CD4-positive, alpha-beta memory T cell (primary cell): ENCODE results near the gene CNOT11. TPM values are rescaled to one million over a fixed set of nuclear protein-coding genes. Genes with fewer than 3 reads are reported as not detected.

ENCODE experiments used
- CTCF ChIA-PET: fragments of 350-600 bp; sonication (Branson Sonifier 250); formaldehyde crosslinking; loops from one replicate; lab custom pipeline; 2021; ENCODE audit warnings: inconsistent platforms; ENCODE audit not compliant: partially characterized antibody; lab: Charles Lee
- POLR2A ChIA-PET: fragments of 350-600 bp; sonication (Branson Sonifier 250); formaldehyde crosslinking; loops from one replicate; lab custom pipeline; 2021; ENCODE audit not compliant: partially characterized antibody; lab: Charles Lee
- DNase-seq, 5 donors: peaks; one replicate each; pipeline versions ENCODE4 v3.0.0 to v3.0.0-alpha.2; 2020 to 2022; ENCODE audit warnings: mixed read lengths in 1 of 5
- H3K27ac ChIP-seq: one replicate; pipeline ENCODE4 v1.7.0; 2013; ENCODE audit warnings: low read depth, low read length
- H3K27me3 ChIP-seq: 2 replicates; pipeline ENCODE4 v1.7.0; 2013; ENCODE audit warnings: mild to moderate bottlenecking, low read length, moderate library complexity; ENCODE audit not compliant: insufficient read depth
- H3K36me3 ChIP-seq: 2 replicates; pipeline ENCODE4 v1.7.0; 2013; ENCODE audit warnings: mild to moderate bottlenecking, low read length, moderate library complexity; ENCODE audit not compliant: insufficient read depth
- H3K4me1 ChIP-seq: 2 replicates; pipeline ENCODE4 v1.7.0; 2013; ENCODE audit warnings: mild to moderate bottlenecking, low read length, moderate library complexity; ENCODE audit not compliant: insufficient read depth
- H3K4me3 ChIP-seq, 2 donors: one replicate each; pipeline ENCODE4 v1.7.0; 2013; ENCODE audit warnings: low read length in 2 of 2, mild to moderate bottlenecking in 1 of 2
- H3K9me3 ChIP-seq, 2 donors: one replicate each; pipeline ENCODE4 v1.7.0; 2013; ENCODE audit warnings: low read length in 2 of 2, control low read depth in 1 of 2; ENCODE audit not compliant: control insufficient read depth in 1 of 2
- H3K27ac Mint-ChIP-seq, 7 donors: one replicate each; pipeline ENCODE4 v1.8.0; 2020 to 2021; ENCODE audit warnings: mixed read lengths in 7 of 7, mild to moderate bottlenecking in 6 of 7, inconsistent platforms in 3 of 7, moderate library complexity in 3 of 7
- H3K27me3 Mint-ChIP-seq, 2 donors: one replicate each; pipeline ENCODE4 v1.8.0; 2020 to 2021; ENCODE audit warnings: mixed read lengths in 2 of 2
- H3K36me3 Mint-ChIP-seq, 2 donors: one replicate each; pipeline ENCODE4 v1.8.0; 2020 to 2021; ENCODE audit warnings: mixed read lengths in 2 of 2, inconsistent platforms in 1 of 2, mild to moderate bottlenecking in 1 of 2
- H3K4me1 Mint-ChIP-seq, 4 donors: one replicate each; pipeline ENCODE4 v1.8.0; 2020 to 2021; ENCODE audit warnings: mixed read lengths in 4 of 4, mild to moderate bottlenecking in 1 of 4
- H3K4me3 Mint-ChIP-seq, 8 donors: one replicate each; pipeline ENCODE4 v1.8.0; 2020 to 2021; ENCODE audit warnings: mixed read lengths in 8 of 8, mild to moderate bottlenecking in 7 of 8, moderate library complexity in 6 of 8, inconsistent platforms in 3 of 8
- H3K9me3 Mint-ChIP-seq, 8 donors: one replicate each; pipeline ENCODE4 v1.8.0; 2020 to 2021; ENCODE audit warnings: mixed read lengths in 8 of 8, mild to moderate bottlenecking in 5 of 8, inconsistent platforms in 3 of 8, moderate library complexity in 1 of 8
- intact Hi-C: fragments of 100-400 bp; cut with micrococcal nuclease; formaldehyde crosslinking; loops from one replicate; pipeline ENCODE4 v1.15.1; 2023
- polyA plus RNA-seq, 2 donors: library from polyadenylated mRNA; unstranded; fragments of 300-500 nt; fragmentation: Illumina TruSeq; gene quantifications; one replicate each; pipeline ENCODE4 v1.2.3, GENCODE V29; 2021
- total RNA-seq, 2 experiments: library from RNA; stranded (reverse); gene quantifications; one replicate each; pipeline ENCODE4 v1.2.3, GENCODE V29; 2021

Gene CNOT11
- total and polyA plus RNA-seq, 4 experiments from 2014 or later, result 53.8 to 75.5 (median 59.5) TPM

DNA sequence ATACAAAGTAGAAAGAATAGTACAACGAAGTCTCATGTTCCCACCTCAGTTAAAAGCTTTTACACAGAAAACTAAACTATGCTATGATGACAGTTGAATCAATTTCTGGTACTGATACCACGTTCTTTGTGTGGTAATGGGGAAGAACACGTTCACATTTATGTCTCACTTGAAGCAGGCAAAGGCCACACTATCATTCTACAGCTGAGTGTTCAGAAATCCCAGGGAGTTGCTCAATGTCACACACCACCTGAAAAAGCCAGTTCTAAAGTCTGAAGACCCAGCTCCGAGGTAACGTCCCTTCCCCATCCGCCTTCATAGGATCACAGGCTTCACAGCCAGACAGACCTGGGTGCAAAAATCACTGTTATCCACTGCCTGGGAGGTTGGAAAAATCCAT is 46.9 kb downstream of the CNOT11 start:
- Histone ChIP-seq H3K4me1 (peaks cover 96% of the 10 kb centered on the region), H3K27me3 (no peaks in the 10 kb centered on the region), H3K36me3 (peaks cover 10% of the 10 kb centered on the region), H3K27ac (no peak overlapping the region), H3K9me3 (no peaks in the 10 kb centered on the region), H3K4me3 (no peak overlapping the region)
- no peaks in the 10 kb centered on the region for H3K27me3 Mint-ChIP-seq
- peak overlapping the region; percentile 41 to 82 (median 72) for H3K4me3 Mint-ChIP-seq
- peaks cover 61 to 98% (median 78%) of the 10 kb centered on the region in 4 donors for H3K4me1 Mint-ChIP-seq
- H3K27ac Mint-ChIP-seq, result peak overlapping the region; percentile 16 to 96 (median 50)
- ChIA-PET POLR2A (interaction anchor here (1.1 to 4.4 kb wide), 4 partner anchors 9 to 46 kb away, joined by 3 to 22 read pairs (median 9); partner anchors contain the start of gene RNF149), CTCF (interaction anchor here (0.7 to 5.3 kb wide), 7 partner anchors 12 to 50 kb away, joined by 3 to 25 read pairs (median 3); no protein-coding TSS in a partner anchor)
- no peaks in the 10 kb centered on the region for H3K9me3 Mint-ChIP-seq
- H3K36me3 Mint-ChIP-seq, result peaks cover 14 to 59% of the 10 kb centered on the region in 2 donors
- intact Hi-C loops, result no loop called here
- no peak for DNase-seq

DNA sequence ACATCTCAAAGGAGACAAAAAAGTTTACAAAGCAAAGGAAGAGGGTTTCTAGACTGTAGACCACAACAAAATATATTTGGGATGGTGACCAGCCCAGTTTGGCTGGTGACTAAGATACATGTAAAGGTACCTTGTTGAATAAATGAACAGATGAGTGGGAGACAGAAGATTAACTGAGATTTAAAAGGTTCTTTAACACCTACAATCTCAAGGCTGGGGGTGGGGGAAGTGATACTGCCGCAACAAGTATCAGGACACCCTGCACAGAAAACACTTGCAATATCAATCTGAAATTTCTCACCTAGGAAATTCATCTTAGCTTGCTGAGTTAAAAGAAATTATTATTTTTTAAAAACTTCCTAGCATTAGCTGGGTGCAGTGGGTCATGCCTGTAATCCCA is 47.5 kb downstream of the CNOT11 start:
- ChIA-PET POLR2A (interaction anchor here (1.1 to 4.4 kb wide), 4 partner anchors 8 to 46 kb away, joined by 3 to 22 read pairs (median 9); partner anchors contain the start of gene RNF149), CTCF (interaction anchor here (1.1 to 5.3 kb wide), 4 partner anchors 28 to 49 kb away, joined by 3 to 25 read pairs (median 4); no protein-coding TSS in a partner anchor)
- Mint-ChIP-seq H3K9me3 (no peaks in the 10 kb centered on the region), H3K4me3 (peak overlapping the region; percentile 41 to 82 (median 72)), H3K27me3 (no peaks in the 10 kb centered on the region), H3K4me1 (peaks cover 62 to 98% (median 81%) of the 10 kb centered on the region in 4 donors), H3K27ac (peak overlapping the region in 6 of 7 donors; percentile 12 to 96 (median 48)), H3K36me3 (peaks cover 14 to 59% of the 10 kb centered on the region in 2 donors)
- H3K4me1 ChIP-seq, result peaks cover 96% of the 10 kb centered on the region
- intact Hi-C loops, result no loop called here
- H3K4me3 ChIP-seq, result no peak overlapping the region
- DNase-seq, result no peak
- no peaks in the 10 kb centered on the region for H3K27me3 ChIP-seq
- H3K36me3 ChIP-seq, result peaks cover 7% of the 10 kb centered on the region
- no peak overlapping the region for H3K27ac ChIP-seq
- no peaks in the 10 kb centered on the region for H3K9me3 ChIP-seq

DNA sequence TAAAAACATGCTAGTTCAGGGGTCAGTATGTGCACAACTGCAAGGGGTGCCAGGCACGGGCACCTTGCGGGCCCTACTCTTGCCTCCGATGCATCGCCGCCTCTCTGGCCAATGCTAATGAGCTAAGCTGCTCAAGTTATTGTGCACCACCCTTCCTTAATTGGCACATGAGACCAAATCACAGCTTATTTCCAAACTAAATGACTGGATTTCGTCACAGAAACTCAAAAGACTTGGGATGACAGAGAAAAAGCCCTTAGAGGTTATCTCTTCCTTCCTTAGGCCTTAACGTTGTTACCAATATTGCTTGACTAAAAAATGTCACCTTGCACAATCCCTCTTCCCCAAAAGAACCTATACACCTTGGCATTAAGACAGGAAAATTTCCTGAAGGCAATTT is 48.1 kb downstream of the CNOT11 start:
- intact Hi-C loops, result no loop called here
- Histone ChIP-seq H3K27me3 (no peaks in the 10 kb centered on the region), H3K36me3 (peaks cover 7% of the 10 kb centered on the region), H3K27ac (no peak overlapping the region), H3K9me3 (no peaks in the 10 kb centered on the region), H3K4me3 (no peak overlapping the region), H3K4me1 (peaks cover 97% of the 10 kb centered on the region)
- ChIA-PET CTCF (interaction anchor here (5.3 kb wide), 1 partner anchor 41 kb away, joined by 25 read pairs; no protein-coding TSS in a partner anchor), POLR2A (interaction anchor here (4.1 to 4.4 kb wide), 2 partner anchors 8 to 28 kb away, joined by 15 to 22 read pairs; partner anchors contain the start of gene RNF149)
- H3K36me3 Mint-ChIP-seq, result peaks cover 17 to 62% of the 10 kb centered on the region in 2 donors
- peak overlapping the region in 6 of 7 donors; percentile 6 to 96 (median 50) for H3K27ac Mint-ChIP-seq
- DNase-seq, result no peak
- H3K27me3 Mint-ChIP-seq, result no peaks in the 10 kb centered on the region
- H3K4me1 Mint-ChIP-seq, result peaks cover 67 to 98% (median 83%) of the 10 kb centered on the region in 4 donors
- peak overlapping the region in 7 of 8 donors; percentile 4 to 75 (median 55) for H3K4me3 Mint-ChIP-seq
- no peaks in the 10 kb centered on the region for H3K9me3 Mint-ChIP-seq

DNA sequence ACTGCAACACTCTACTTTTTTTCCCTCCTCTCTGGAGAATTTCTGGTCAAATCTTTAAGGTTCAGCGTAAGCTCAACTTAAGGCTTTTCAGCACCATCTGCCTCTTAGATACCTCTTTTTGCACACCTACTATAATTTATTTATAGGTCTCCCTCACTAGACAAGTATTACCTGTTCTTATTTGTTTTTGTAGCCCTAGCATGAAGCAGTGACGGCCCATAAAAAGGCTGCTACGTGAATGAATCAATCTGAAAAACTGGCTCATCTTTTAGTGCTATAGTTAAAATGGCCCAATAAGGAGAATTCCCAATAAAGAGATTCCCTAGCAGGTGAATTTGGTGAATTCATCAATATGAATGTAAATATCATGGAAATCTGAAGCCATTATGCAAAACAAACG is 49.3 kb downstream of the CNOT11 start:
- Mint-ChIP-seq H3K4me1 (peaks cover 66 to 98% (median 80%) of the 10 kb centered on the region in 4 donors), H3K4me3 (peak overlapping the region in 7 of 8 donors; percentile 9 to 67 (median 46)), H3K27me3 (no peaks in the 10 kb centered on the region), H3K9me3 (no peaks in the 10 kb centered on the region), H3K36me3 (peaks cover 23 to 65% of the 10 kb centered on the region in 2 donors), H3K27ac (peak overlapping the region in 5 of 7 donors; percentile 37 to 96 (median 47))
- Histone ChIP-seq H3K4me1 (peaks cover 92% of the 10 kb centered on the region), H3K27ac (peak overlapping the region; percentile 6), H3K36me3 (peaks cover 7% of the 10 kb centered on the region), H3K4me3 (no peak overlapping the region), H3K27me3 (no peaks in the 10 kb centered on the region), H3K9me3 (no peaks in the 10 kb centered on the region)
- no peak for DNase-seq
- CTCF ChIA-PET, result interaction anchor here (5.3 kb wide), 1 partner anchor 40 kb away, joined by 25 read pairs; no protein-coding TSS in a partner anchor
- POLR2A ChIA-PET, result interaction anchor here (2.1 kb wide), 1 partner anchor 49 kb away, joined by 12 read pairs; the partner anchor contains the start of gene CNOT11
- intact Hi-C loops, result no loop called here

DNA sequence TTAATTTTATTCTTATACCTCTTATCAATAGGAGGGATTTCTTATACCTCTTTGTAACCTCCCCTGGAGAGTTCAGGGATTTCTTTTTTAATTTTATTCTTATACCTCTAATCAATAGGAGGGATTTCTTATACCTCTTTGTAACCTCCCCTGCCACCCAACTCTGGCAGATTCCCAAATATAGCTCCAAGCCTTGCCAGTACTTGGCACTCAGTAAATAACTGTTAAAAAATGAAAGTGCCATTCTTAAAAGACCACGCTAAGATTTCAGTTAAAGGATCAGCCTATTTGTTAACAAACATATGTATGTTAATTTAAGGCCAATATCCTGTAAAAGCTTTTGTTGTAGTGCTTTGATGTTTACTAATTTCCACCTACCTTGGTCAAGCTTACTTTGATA is 51.0 kb downstream of the CNOT11 start:
- H3K27me3 Mint-ChIP-seq, result no peaks in the 10 kb centered on the region
- peaks cover 77% of the 10 kb centered on the region for H3K4me1 ChIP-seq
- ChIA-PET POLR2A (interaction anchor here (2.1 to 2.2 kb wide), 2 partner anchors 26 to 51 kb away, joined by 12 to 18 read pairs; partner anchors contain the start of gene CNOT11), CTCF (interaction anchor here (5.3 kb wide), 1 partner anchor 38 kb away, joined by 25 read pairs; no protein-coding TSS in a partner anchor)
- DNase-seq, result no peak
- peak overlapping the region; percentile 19 for H3K27ac ChIP-seq
- H3K9me3 Mint-ChIP-seq, result no peaks in the 10 kb centered on the region
- H3K9me3 ChIP-seq, result no peaks in the 10 kb centered on the region
- H3K27me3 ChIP-seq, result no peaks in the 10 kb centered on the region
- intact Hi-C loops, result no loop called here
- H3K4me3 ChIP-seq, result peak overlapping the region in 1 of 2 donors; percentile 14
- peaks cover 23 to 66% of the 10 kb centered on the region in 2 donors for H3K36me3 Mint-ChIP-seq
- H3K4me3 Mint-ChIP-seq, result peak overlapping the region; percentile 71 to 100 (median 96)
- peaks cover 7% of the 10 kb centered on the region for H3K36me3 ChIP-seq
- H3K27ac Mint-ChIP-seq, result peak overlapping the region; percentile 63 to 99 (median 84)
- peaks cover 53 to 94% (median 67%) of the 10 kb centered on the region in 4 donors for H3K4me1 Mint-ChIP-seq

DNA sequence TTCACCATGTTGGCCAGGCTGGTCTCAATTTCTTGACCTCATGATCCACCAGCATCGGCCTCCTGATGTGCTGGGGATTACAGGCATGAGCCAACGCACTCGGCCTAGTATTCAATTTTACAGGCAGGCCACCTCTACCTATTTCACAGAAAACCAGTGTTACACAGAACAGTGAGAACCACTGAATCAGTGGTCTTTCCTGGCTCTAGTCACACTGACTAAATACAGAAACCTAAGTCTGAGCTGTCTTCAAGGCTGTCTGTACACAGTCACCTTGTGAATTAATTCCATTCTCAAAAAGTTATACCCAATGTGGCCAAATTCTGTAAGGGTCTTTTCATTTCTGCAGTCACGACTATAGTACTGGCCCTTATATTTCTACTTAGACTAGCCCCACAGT is 52.3 kb downstream of the CNOT11 start:
- intact Hi-C loops, result loop anchor here (5.0 kb wide), 1 partner anchor 33 kb away; no protein-coding TSS in a partner anchor
- H3K4me3 ChIP-seq, result peak overlapping the region; percentile 68 to 92
- Mint-ChIP-seq H3K36me3 (peaks cover 20 to 57% of the 10 kb centered on the region in 2 donors), H3K9me3 (no peaks in the 10 kb centered on the region), H3K27me3 (no peaks in the 10 kb centered on the region), H3K4me1 (peaks cover 48 to 94% (median 65%) of the 10 kb centered on the region in 4 donors), H3K27ac (peak overlapping the region; percentile 96 to 100 (median 99)), H3K4me3 (peak overlapping the region; percentile 93 to 100 (median 100))
- DNase-seq, result no peak
- POLR2A ChIA-PET, result interaction anchor here (1.0 to 8.2 kb wide), 3 partner anchors 24 to 57 kb away, joined by 3 to 247 read pairs (median 3); no protein-coding TSS in a partner anchor
- peaks cover 5% of the 10 kb centered on the region for H3K36me3 ChIP-seq
- no peaks in the 10 kb centered on the region for H3K9me3 ChIP-seq
- peaks cover 77% of the 10 kb centered on the region for H3K4me1 ChIP-seq
- H3K27me3 ChIP-seq, result no peaks in the 10 kb centered on the region
- CTCF ChIA-PET, result no interaction called here
- H3K27ac ChIP-seq, result peak overlapping the region; percentile 86
